ENCODE data around the gene BMI1.

The BMI1 gene

GRCh38 chr10:22344249-22344648 is 23.4 kb downstream of the BMI1 start:
- no peak for DNase-seq (ENCODE audit: low read depth)
- no peak for TF ChIP-seq CTCF (conservative IDR thresholded peaks at IDR 0.05; ENCODE audit: low read length)
- H3K4me3 ChIP-seq (ENCODE audit: low read length): no peak overlapping the region

- no peak overlapping the region for H3K4me3 ChIP-seq (ENCODE audit: low read length)
- TF ChIP-seq CTCF (conservative IDR thresholded peaks at IDR 0.05; ENCODE audit: low read length): no peak
- DNase-seq (ENCODE audit: low read depth): no peak
These were observed 23.9 kb downstream of the BMI1 start for GRCh38 chr10:22344781-22345300.

- DNase-seq (ENCODE audit: low read depth): no peak
- no peak for TF ChIP-seq CTCF (conservative IDR thresholded peaks at IDR 0.05; ENCODE audit: low read length)
- no peak within 1 kb of the TSS for H3K4me3 ChIP-seq (ENCODE audit: low read length)
These were observed 24.6 kb downstream of the BMI1 start, which contains the start of gene SPAG6 for GRCh38 chr10:22345301-22346095. Gene SPAG6 (plus strand): TSS chr10:22345496. CDS start chr10:22345612, 116 bp downstream.

- H3K4me3 ChIP-seq (ENCODE audit: low read length): no peak overlapping the region
- no peak for TF ChIP-seq CTCF (conservative IDR thresholded peaks at IDR 0.05; ENCODE audit: low read length)
- DNase-seq (ENCODE audit: low read depth): no peak
These were observed 25.3 kb downstream of the BMI1 start for GRCh38 chr10:22346096-22346661.

- H3K4me3 ChIP-seq (ENCODE audit: low read length): no peak overlapping the region
- TF ChIP-seq CTCF (conservative IDR thresholded peaks at IDR 0.05; ENCODE audit: low read length): no peak
- DNase-seq (ENCODE audit: low read depth): no peak
These were observed 28.9 kb downstream of the BMI1 start for GRCh38 chr10:22349755-22350154.

GRCh38 chr10:22351131-22351703 is 30.3 kb downstream of the BMI1 start:
- no peak overlapping the region for H3K4me3 ChIP-seq (ENCODE audit: low read length)
- TF ChIP-seq CTCF (conservative IDR thresholded peaks at IDR 0.05; ENCODE audit: low read length): no peak
- no peak for DNase-seq (ENCODE audit: low read depth)
